ENCODE data around the gene CEP164.
"Not testable (repeated sequence)": the region's sequence is repeated elsewhere in the genome, so short reads cannot be mapped to it uniquely, and the experiment has no call there.

Gene CEP164

GRCh38 chr11:117396970-117397369 is 69.3 kb downstream of the CEP164 start:
- no peak for DNase-seq (ENCODE audit: low spot score)

DNA sequence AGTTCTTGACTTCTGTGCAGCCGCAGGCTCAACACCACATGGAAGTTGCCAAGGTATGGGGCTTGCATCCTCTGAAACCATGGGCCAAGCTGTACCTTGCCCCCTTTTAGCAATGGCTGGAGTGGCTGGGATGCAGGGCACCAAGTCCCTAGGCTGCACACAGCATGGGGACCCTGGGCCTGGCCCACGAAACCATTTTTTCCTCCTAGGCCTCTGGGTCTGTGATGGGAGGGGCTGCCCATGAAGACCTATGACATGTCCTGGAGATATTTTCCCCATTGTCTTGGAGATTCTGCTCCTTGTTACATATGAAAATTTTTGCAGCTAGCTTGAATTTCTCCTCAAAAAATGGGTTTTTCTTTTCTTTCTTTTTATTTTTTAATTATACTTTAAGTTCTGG is 71.0 kb downstream of the CEP164 start:
- DNase-seq (ENCODE audit: low spot score), result not testable (repeated sequence)

DNA sequence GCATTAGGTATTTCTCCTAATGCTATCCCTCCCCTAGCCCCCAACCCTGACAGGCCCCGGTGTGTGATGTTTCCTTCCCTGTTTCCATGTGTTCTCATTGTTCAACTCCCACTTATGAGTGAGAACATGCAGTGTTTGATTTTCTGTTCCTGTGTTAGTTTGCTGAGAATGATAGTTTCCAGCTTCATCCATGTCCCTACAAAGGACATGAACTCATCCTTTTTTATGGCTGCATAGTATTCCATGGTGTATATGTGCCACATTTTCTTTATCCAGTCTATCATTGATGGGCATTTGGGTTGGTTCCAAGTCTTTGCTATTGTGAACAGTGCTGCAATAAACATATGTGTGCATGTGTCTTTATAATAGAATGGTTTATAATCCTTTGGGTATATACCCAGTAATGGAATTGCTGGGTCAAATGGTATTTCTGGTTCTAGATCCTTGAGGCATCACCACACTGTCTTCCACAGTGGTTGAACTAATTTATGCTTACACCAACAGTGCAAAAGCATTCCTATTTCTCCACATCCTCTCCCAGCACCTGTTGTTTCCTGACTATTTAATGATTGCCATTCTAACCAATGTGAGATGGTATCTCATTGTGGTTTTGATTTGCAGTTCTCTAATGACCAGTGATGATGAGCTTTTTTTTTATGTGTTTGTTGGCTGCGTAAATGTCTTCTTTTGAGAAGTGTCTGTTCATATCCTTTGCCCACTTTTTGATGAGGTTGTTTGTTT is 71.6 kb downstream of the CEP164 start:
- not testable (repeated sequence) for DNase-seq (ENCODE audit: low spot score)

DNA sequence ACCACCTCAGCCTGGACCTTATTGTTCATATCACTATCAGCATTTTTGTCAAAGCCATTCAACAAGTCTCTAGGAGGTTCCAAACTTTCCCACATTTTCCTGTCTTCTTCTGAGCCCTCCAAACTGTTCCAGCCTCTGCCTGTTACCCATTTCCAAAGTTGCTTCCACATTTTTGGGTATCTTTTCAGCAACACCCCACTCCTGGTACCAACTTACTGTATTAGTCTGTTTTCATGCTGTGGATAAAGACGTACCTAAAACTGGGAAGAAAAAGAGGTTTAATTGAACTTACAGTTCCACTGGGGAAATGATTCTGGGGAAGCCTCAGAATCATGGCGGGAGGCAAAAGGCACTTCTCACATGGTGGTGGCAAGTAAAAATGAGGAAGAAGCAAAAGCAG is 78.2 kb downstream of the CEP164 start:
- DNase-seq (ENCODE audit: low spot score), result not testable (repeated sequence)

GRCh38 chr11:117407016-117407415 is 79.4 kb downstream of the CEP164 start:
- no peak for DNase-seq (ENCODE audit: low spot score)

GRCh38 chr11:117408356-117408755 is 80.7 kb downstream of the CEP164 start:
- no peak for DNase-seq (ENCODE audit: low spot score)

DNA sequence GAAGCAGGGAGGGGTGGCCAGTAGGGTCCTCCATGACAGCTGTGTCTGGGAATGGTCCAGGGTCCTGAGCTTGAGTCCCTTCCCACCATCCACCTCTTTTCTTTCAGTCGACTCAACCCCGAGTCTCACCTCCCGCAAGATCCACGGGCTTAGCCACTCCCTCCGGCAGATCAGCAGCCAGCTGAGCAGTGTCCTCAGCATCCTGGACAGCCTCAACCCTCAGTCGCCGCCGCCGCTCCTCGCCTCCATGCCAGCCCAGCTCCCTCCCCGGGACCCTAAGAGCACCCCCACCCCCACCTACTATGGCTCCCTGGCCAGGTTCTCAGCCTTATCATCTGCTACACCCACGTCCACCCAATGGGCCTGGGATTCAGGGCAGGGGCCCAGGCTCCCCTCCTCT is 81.9 kb downstream of the CEP164 start:
- no peak for DNase-seq (ENCODE audit: low spot score)

GRCh38 chr11:117410238-117410637 is 82.6 kb downstream of the CEP164 start:
- DNase-seq (ENCODE audit: low spot score), result no peak

- DNase-seq (ENCODE audit: low spot score), result no peak
These were observed 83.4 kb downstream of the CEP164 start for GRCh38 chr11:117410861-117411710.

GRCh38 chr11:117411736-117412135 is 84.1 kb downstream of the CEP164 start:
- no peak for DNase-seq (ENCODE audit: low spot score)

GRCh38 chr11:117412176-117412575 is 84.5 kb downstream of the CEP164 start:
- DNase-seq (ENCODE audit: low spot score), result no peak

GRCh38 chr11:117412653-117413275 is 85.1 kb downstream of the CEP164 start:
- no peak for DNase-seq (ENCODE audit: low spot score)

- DNase-seq (ENCODE audit: low spot score), result no peak
These were observed 86.0 kb downstream of the CEP164 start for GRCh38 chr11:117413616-117414015.

DNA sequence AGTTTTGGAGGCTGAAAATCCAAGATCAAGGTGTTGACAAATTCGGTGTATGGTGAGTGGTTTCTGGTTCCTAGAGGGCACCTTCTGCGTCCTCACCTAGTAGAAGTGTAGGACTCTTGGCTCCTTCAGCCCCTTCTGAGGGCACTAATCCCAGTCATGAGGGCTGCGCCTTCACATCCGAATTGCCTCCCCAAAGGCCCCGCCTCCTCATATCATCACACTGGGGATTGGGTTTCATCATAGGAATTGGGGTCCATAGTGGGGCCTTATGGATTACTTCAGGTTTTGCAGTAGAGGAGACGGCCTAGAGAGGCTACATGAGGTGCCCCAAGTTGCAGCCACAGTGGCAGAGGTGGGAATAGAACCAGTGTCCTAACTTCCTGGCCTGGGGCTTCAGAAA is 87.1 kb downstream of the CEP164 start:
- no peak for DNase-seq (ENCODE audit: low spot score)

DNA sequence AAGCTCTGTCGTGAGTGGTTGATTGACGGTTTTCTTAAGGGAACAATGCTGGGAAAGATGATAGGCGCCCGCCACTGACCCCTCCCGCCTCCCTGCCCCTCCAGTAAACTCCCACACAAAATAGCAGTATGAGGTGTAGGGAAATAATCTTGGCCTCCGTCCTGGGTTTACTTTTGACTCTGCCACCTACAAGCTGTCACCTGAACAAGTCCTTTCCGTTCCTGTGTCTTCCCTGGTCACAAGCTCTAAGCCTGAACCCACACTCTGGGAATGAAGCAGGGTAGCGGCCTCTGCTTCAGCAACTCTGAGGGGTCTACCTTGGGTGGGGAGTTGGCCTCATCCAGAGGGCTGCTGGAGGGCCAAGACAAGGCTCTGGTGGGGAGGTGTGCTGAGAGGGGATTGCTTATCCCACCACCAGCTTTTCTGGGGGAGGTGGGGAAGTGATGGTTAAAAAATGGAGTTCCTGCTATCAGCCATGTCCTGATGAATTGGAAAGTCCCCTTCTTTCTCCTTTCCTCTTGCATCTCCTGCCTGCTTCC is 87.8 kb downstream of the CEP164 start:
- no peak for DNase-seq (ENCODE audit: low spot score)

DNA sequence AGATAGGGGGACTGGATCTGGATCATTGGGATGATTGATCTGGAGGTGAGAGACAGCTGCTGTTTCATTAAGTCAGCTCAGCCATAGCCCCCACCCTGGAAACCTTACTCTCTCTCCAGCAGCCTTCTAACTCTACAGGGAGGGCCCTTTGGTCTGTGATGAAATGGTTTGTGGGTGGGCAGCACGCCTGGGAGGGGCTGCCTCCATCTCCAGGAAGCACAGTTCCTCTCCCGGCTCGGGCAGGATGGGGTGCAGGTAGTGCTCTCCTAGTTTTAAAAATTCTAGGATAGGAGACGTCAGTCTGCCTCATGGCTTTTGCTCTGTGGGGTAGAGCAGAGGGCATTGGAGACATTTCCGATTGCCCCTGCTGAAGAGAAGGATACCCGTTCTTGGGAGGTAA is 89.7 kb downstream of the CEP164 start:
- DNase-seq (ENCODE audit: low spot score), result no peak

GRCh38 chr11:117417856-117418255 is 90.2 kb downstream of the CEP164 start:
- no peak for DNase-seq (ENCODE audit: low spot score)

GRCh38 chr11:117418737-117419481 is 91.3 kb downstream of the CEP164 start:
- no peak for DNase-seq (ENCODE audit: low spot score)

DNA sequence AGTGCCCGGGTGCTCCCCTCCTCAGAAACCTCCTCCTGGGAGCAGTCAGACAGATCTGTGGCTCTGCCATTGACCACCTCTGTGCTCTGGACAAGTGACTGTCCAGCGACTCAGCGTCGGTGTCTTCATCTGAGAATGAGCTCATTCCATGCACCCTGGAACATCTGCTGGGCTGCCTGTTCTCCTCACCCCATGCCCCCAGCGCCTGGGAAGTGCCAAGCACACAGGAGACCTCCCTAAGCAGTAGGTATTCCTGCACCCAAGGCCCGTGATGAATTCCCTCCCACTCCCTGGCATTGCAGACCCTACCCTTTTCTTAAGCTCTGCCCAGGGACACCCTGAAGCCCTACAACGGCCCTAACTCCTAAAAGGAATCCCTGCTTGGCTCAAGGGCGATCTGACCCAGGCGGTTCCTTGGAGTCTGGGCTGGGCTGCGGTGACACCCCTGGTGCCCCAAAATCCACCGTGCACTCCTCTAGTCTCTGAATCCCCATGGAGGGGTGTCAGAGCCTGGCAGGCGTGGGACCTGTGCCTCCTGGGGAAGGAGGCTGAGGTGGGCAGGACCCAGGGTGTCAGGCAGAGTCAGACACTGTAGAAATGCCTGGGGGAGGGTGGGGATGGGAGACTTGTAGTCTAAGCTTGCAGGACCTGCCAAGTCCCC is 92.0 kb downstream of the CEP164 start:
- no peak for DNase-seq (ENCODE audit: low spot score)

- DNase-seq (ENCODE audit: low spot score), result no peak
These were observed 92.5 kb downstream of the CEP164 start for GRCh38 chr11:117420143-117420485.

GRCh38 chr11:117420598-117420997 is 92.9 kb downstream of the CEP164 start:
- DNase-seq (ENCODE audit: low spot score), result no peak

All from hematopoietic multipotent progenitor cell treated with erythropoietin and hydrocortisone succinate and interleukin-3 and kit ligand, for 15 days (in vitro differentiated cells).